PFSK-1 (cell line): Measurements from ENCODE around the gene CERS6.

Experiments
- FOXP2 ChIP-seq: optimal IDR thresholded peaks from 2 replicates; pipeline ENCODE3; 2011; ENCODE audit warnings: borderline replicate concordance, control low read depth, inconsistent platforms; ENCODE audit not compliant: insufficient read depth; ENCODE audit errors: extremely low read length, extremely low read depth
- POLR2AphosphoS5 ChIP-seq: IDR thresholded peaks from 2 replicates; pipeline ENCODE4 v1.6.1; 2012; ENCODE audit warnings: low read depth, mild to moderate bottlenecking, control low read depth, low read length, moderate library complexity
- SIN3A ChIP-seq: IDR thresholded peaks from 2 replicates; pipeline ENCODE4 v1.6.1; 2012; ENCODE audit warnings: mild to moderate bottlenecking, low read length, moderate library complexity, borderline replicate concordance; ENCODE audit not compliant: insufficient read depth
- TAF1 ChIP-seq: IDR thresholded peaks from 2 replicates; pipeline ENCODE4 v1.6.1; 2012; ENCODE audit warnings: low read length, control low read depth, borderline replicate concordance; ENCODE audit not compliant: insufficient read depth
- TF ChIP-seq, protein P1 (sequence below), 2 experiments: IDR thresholded peaks; 2 replicates each; pipeline versions ENCODE4 v1.6.1 to v1.8.0; 2011 to 2012; ENCODE audit warnings: low read depth in 2 of 2, low read length in 2 of 2, control low read depth in 1 of 2, inconsistent platforms in 1 of 2, mild to moderate bottlenecking in 1 of 2, moderate library complexity in 1 of 2; ENCODE audit not compliant: insufficient read depth in 1 of 2

The CERS6 gene

DNA sequence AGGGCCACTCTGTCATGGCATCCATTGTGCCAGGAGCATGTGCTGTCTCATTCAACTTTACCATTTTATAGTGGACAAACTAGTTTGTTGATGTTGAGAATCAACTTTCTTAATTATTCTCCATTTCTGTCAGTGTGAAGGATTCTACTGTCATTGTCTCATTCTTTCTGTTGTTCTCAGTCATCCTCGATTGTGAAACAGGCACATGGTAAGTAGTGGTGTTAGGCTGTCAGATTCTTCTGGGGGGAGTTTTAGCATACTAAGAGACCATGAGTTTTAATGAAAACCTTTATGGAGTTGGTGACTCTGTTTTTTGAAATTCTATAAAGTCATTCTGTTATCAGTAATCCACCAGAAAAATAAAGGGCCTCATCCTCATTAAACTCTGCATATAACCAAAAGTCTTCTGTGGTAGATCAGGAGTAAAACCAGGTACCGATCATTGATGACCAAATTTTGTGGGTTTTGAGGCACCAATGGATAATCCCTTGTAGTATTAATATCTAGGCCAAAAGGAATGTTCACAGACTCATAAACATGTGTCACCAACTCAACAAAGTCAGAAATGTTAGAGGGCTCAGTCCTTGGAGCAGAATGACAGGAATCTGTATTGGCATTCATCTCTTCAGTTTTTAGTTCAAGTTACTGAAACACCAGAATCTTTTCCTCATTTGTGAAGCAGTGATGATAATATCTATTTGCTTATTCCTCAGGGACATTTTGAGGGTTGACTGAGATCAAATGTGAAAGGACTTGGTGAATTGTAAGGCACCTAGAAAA, 73.2 kb downstream of the CERS6 start:
- TF ChIP-seq, protein P1, sequence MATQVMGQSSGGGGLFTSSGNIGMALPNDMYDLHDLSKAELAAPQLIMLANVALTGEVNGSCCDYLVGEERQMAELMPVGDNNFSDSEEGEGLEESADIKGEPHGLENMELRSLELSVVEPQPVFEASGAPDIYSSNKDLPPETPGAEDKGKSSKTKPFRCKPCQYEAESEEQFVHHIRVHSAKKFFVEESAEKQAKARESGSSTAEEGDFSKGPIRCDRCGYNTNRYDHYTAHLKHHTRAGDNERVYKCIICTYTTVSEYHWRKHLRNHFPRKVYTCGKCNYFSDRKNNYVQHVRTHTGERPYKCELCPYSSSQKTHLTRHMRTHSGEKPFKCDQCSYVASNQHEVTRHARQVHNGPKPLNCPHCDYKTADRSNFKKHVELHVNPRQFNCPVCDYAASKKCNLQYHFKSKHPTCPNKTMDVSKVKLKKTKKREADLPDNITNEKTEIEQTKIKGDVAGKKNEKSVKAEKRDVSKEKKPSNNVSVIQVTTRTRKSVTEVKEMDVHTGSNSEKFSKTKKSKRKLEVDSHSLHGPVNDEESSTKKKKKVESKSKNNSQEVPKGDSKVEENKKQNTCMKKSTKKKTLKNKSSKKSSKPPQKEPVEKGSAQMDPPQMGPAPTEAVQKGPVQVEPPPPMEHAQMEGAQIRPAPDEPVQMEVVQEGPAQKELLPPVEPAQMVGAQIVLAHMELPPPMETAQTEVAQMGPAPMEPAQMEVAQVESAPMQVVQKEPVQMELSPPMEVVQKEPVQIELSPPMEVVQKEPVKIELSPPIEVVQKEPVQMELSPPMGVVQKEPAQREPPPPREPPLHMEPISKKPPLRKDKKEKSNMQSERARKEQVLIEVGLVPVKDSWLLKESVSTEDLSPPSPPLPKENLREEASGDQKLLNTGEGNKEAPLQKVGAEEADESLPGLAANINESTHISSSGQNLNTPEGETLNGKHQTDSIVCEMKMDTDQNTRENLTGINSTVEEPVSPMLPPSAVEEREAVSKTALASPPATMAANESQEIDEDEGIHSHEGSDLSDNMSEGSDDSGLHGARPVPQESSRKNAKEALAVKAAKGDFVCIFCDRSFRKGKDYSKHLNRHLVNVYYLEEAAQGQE (IDR thresholded peaks at IDR 0.05; ENCODE audit: insufficient read depth in 1 of 2, low read depth in 2 of 2, low read length in 2 of 2), result no peak
- no peak for TF ChIP-seq TAF1
- TF ChIP-seq FOXP2, result no peak
- no peak for TF ChIP-seq POLR2AphosphoS5
- TF ChIP-seq SIN3A, result no peak

DNA sequence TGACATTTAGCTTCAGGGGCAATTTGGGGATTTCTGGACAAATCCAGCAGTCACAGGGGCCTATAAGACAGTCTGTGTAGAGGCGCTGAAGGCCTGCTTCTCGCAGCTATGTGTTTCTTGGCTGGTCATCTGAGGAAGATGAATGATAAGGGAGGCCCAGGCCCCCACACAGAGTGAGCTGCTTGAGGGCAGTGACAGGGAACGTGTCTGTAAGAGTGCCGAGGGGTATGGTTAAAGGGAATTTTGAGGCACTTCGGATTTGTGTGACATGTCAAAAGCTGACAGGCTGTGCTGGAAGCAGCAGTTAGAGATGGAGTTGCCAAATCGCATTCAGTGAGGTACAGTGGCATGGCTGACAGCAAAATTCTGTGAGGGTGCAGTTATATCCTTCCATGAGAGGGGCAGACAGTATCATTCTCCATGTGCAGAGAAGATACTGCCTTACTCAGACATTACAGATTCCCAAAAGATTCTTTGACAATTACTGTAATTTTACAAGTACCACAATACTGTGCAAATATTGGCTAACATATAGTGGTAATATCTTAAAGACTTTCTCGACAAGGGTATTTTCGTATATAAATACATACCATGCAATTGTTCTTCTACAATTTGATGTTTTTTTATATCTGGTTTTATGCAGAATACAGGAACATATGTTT, 74.0 kb downstream of the CERS6 start:
- TF ChIP-seq POLR2AphosphoS5 (no peak), FOXP2 (no peak), SIN3A (no peak), TAF1 (no peak)
- TF ChIP-seq, protein P1 (IDR thresholded peaks at IDR 0.05; ENCODE audit: insufficient read depth in 1 of 2, low read depth in 2 of 2, low read length in 2 of 2), result no peak

DNA sequence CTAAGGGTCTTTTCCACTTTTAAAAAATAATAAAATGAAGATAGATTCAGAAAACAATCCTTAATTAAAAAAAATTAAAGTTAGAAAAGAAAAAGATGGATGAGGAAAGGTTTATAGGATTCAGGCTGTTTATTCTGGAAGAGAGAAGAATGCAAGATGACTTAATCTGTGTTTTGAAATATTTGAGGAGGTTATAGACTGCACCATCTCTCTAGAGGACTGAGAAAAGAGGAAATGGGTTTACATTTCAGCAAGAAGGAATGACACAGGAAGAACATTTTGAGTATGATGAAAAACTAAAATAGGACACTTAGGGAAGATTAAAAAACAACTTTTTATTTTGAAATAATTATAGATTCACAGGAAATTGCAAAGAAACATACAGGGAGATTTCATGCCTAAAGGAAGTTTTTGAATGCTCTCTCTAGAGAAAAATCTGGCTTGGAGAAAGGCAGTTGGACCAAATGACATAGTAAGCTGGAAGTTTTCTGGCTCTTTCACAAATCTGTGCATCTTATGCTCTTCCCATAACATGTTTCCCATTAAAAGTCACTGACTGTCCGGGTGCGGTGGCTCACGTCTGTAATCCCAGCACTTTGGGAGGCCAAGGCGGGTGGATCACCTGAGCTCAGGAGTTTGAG, 75.0 kb downstream of the CERS6 start:
- TF ChIP-seq FOXP2, result no peak
- no peak for TF ChIP-seq POLR2AphosphoS5
- no peak for TF ChIP-seq SIN3A
- TF ChIP-seq, protein P1 (IDR thresholded peaks at IDR 0.05; ENCODE audit: insufficient read depth in 1 of 2, low read depth in 2 of 2, low read length in 2 of 2), result no peak
- no peak for TF ChIP-seq TAF1

DNA sequence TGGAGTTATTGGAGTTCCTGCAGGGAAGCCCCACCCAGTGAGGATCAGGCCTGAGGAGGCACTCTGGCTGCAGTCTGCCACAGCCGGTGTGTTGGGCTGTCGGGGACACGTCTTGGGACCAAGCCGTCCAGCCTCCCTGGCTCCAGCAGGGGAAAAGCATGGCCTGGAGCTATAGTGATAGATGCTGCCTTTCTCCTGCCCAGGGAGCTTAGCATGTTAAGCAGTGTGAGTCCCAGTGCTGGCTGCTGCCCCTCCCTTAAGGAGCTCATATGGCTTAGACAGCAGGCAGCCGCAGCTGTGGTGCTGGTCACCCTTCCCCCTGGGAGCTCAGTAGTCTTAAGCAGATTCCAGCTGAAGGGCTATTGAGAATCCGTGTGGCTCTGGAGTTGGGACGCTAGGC, 78.9 kb downstream of the CERS6 start:
- TF ChIP-seq TAF1 (no peak), POLR2AphosphoS5 (no peak), SIN3A (no peak)
- TF ChIP-seq, protein P1 (IDR thresholded peaks at IDR 0.05; ENCODE audit: insufficient read depth in 1 of 2, low read depth in 2 of 2, low read length in 2 of 2), result no peak
